WERI-Rb-1 (cell line): ENCODE results near the gene GLS.

ENCODE experiments used
- DNase-seq: peaks from one replicate; pipeline ENCODE4 v3.0.0-alpha.2; 2020
- H3K27ac ChIP-seq: fragments of 250-450 bp; sonication (Bioruptor Pico); 2 replicates; pipeline ENCODE4 v1.5.1; 2020; ENCODE audit warnings: mild to moderate bottlenecking, moderate library complexity
- H3K27me3 ChIP-seq: fragments of 250-450 bp; sonication (Bioruptor Pico); 2 replicates; pipeline ENCODE4 v1.5.1; 2021; ENCODE audit warnings: mild to moderate bottlenecking, low read depth, moderate library complexity; ENCODE audit not compliant: insufficient read depth, severe bottlenecking
- H3K36me3 ChIP-seq: fragments of 250-450 bp; sonication (Bioruptor Pico); 2 replicates; pipeline ENCODE4 v1.5.1; 2020; ENCODE audit warnings: mild to moderate bottlenecking, moderate library complexity
- H3K4me3 ChIP-seq: 2 replicates; pipeline ENCODE4 v1.5.1; 2011; ENCODE audit warnings: low read depth, mild to moderate bottlenecking, control low read depth, low read length
- H3K9me3 ChIP-seq: fragments of 250-450 bp; sonication (Bioruptor Pico); 2 replicates; pipeline ENCODE4 v1.5.1; 2021; ENCODE audit warnings: mild to moderate bottlenecking, moderate library complexity; ENCODE audit not compliant: severe bottlenecking
- TF ChIP-seq, protein P1 (sequence below): IDR thresholded peaks from 2 replicates; pipeline ENCODE4 v1.5.1; 2011; ENCODE audit warnings: low read depth, mild to moderate bottlenecking, control low read depth, inconsistent platforms, low read length

GLS gene

DNA sequence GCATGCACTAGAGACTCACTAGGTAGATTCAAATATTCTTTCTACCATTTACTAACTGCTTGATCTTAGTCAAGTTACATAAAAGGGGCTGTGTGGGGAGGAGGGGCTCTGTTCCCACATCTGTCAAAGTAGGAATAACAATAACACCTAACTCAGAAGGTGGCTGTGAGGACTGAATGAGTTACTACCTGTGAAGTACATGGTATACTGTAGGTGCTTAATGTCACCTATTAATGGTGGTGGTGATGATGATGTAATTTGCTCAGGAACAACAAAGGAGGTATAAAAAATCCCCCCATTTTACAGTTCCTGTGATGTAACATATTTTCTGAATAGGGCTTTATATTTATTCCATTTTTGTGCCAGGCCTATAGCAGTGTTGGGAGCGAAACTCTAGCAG lies 92.6 kb downstream of the GLS start:
- peaks cover 64% of the 10 kb centered on the region for H3K36me3 ChIP-seq

DNA sequence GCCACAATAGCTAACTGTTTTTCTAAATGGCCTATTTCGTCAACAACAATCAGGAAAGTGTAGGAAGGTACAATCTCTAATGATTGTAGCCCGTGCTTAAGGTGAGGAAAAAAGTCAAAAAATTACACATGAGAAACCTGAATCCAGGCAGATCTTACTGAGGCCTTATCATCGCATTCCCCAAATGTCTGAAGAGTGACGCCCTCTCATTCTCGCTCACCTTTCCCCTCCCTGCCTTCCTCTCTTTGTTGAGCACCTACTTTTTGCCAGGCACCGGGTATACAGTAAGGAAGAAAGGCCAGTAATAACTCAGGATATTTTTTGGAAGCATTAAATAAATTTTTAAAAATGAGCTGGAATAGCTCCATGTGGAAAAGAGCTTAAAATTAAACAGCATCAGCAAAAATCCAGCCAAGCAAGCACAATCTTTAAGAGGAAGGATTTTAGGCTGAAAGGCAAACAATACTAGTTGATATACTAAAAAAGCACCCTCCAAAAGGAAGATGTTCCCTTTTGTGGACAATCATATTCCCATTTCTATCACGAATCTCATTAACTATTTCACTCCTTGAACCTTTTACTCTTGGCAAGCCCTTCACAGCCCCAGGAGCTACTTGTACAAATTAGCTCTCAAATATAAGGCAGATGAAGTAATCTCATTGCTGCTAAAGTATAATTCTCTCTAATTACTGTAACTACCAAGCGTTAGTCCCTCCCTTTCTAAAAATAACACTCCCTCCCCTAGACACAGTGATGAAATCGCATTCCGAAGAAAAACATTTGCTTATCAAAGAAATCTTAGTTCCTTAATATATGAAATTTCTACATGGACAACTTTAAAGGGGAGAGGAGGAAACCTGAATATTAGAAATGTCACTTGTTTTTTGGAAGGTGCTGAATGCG lies 93.4 kb downstream of the GLS start:
- H3K9me3 ChIP-seq = no peaks in the 10 kb centered on the region
- TF ChIP-seq, protein P1, sequence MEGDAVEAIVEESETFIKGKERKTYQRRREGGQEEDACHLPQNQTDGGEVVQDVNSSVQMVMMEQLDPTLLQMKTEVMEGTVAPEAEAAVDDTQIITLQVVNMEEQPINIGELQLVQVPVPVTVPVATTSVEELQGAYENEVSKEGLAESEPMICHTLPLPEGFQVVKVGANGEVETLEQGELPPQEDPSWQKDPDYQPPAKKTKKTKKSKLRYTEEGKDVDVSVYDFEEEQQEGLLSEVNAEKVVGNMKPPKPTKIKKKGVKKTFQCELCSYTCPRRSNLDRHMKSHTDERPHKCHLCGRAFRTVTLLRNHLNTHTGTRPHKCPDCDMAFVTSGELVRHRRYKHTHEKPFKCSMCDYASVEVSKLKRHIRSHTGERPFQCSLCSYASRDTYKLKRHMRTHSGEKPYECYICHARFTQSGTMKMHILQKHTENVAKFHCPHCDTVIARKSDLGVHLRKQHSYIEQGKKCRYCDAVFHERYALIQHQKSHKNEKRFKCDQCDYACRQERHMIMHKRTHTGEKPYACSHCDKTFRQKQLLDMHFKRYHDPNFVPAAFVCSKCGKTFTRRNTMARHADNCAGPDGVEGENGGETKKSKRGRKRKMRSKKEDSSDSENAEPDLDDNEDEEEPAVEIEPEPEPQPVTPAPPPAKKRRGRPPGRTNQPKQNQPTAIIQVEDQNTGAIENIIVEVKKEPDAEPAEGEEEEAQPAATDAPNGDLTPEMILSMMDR = no peak
- no peak overlapping the region for H3K4me3 ChIP-seq
- H3K27me3 ChIP-seq = no peaks in the 10 kb centered on the region
- peaks cover 67% of the 10 kb centered on the region for H3K36me3 ChIP-seq
- DNase-seq = no peak
- H3K27ac ChIP-seq = no peak overlapping the region

More for the DNA sequence above, 92.6 kb downstream of the GLS start:
- Histone ChIP-seq H3K4me3 (no peak overlapping the region), H3K27ac (no peak overlapping the region), H3K9me3 (no peaks in the 10 kb centered on the region), H3K27me3 (no peaks in the 10 kb centered on the region)
- TF ChIP-seq, protein P1 = no peak
- DNase-seq = no peak

DNA sequence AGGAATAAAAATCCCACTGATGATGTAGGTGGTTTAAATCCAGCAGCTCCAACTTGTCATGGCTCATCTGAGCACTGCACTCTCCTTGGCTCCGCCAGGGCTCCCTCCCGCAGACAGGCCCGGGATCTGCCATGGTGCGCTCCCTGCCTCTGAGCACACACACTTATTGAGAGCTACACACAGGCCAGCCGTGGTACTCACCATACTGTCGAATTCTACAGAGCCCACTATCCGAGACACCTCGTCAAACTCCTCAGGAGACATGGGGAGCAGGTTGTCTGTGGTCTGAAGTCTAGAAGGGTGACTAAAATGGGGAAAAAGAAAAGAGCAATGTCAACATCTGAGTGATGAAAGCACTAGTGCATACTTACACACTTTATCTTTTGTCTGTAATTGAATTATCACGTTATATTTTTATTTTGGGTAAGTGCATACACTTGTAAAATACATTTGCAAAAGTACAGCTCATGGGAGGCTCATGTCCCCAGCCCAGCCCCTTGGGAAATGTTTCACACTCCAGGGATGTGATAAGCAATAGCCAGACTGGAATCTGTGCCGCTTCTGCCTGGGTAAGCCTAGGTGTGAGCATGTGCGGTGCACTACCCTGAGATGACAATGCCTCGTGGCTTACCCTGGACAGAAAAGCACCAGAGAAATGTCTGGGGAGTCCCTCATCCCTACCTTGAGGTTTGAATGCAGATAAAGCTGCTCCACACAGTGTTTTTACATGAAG lies 94.2 kb downstream of the GLS start:
- Histone ChIP-seq H3K27me3 (no peaks in the 10 kb centered on the region), H3K9me3 (no peaks in the 10 kb centered on the region), H3K36me3 (peaks cover 64% of the 10 kb centered on the region), H3K27ac (no peak overlapping the region), H3K4me3 (no peak overlapping the region)
- DNase-seq = no peak
- TF ChIP-seq, protein P1 = no peak

DNA sequence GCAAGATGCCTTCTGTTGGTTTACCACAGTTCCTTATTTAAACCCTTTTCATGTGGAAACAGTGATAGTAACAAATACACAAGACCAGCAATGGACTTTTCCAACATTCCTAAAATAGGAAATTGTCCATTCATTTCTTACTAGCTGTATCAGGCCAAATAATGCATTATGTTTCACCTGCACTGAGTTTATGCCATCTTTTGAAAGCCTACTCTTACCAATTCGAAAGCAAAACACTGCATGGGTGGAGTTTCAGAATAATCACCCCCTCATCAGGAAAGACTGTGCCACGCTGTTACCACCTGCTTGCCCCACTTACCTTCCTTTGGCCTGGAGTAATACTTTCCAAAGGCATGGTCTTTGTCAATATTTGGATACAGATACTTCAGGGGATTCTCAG lies 95.9 kb downstream of the GLS start:
- H3K27me3 ChIP-seq = no peaks in the 10 kb centered on the region
- no peak for DNase-seq
- TF ChIP-seq, protein P1 = no peak
- H3K9me3 ChIP-seq = no peaks in the 10 kb centered on the region
- no peak overlapping the region for H3K27ac ChIP-seq
- H3K4me3 ChIP-seq = no peak overlapping the region
- peaks cover 69% of the 10 kb centered on the region for H3K36me3 ChIP-seq

DNA sequence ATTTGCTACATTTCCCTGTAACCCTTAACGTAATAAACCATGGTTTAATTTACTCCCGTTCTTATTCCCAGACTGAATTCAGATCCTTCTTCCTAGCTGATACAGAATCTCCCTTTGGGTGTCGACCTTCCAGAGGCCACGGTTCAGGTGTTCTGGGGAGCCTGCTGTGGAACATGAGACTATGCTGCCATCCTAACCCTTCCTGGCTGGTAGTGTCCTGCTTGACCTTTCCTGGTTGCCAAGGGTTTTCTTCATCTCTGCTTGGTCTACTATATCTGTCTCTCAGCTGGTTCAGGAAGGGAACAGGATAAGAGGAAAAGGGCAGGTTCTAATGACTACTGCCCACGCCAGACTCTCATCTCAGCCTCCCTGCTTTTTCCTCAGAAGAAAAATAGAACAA lies 96.9 kb downstream of the GLS start:
- TF ChIP-seq, protein P1 = no peak
- H3K36me3 ChIP-seq = peaks cover 78% of the 10 kb centered on the region

More for the DNA sequence above, 96.9 kb downstream of the GLS start:
- DNase-seq = no peak
- Histone ChIP-seq H3K4me3 (no peak overlapping the region), H3K27ac (no peak overlapping the region), H3K9me3 (no peaks in the 10 kb centered on the region), H3K27me3 (no peaks in the 10 kb centered on the region)
